Fibroblast of upper back skin (primary cell): Measurements from ENCODE around the gene TSHZ2.

Experiments
- DNase-seq: peaks from one replicate; pipeline ENCODE4 v3.0.0-alpha.2; 2013

The TSHZ2 gene

DNA sequence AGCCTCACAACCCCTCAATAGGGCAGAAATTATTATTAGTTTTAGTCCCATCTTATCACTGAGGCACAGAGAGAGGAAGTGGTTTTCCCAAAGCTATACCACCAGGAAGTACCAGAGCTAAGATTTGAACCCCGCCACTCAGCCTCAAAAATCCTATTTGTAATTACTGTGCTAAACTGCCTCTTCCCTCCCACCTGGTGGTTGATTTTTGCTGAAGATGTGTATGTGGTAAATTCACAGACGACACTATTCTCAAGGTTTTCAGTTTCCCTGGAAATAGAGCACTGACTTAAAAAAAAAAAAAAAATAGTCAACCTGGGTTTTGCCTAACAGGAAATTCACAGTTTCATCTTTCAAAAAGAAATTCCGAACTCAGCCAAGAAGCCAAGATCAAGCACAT is 57.9 kb downstream of the TSHZ2 start:
- DNase-seq = no peak

DNA sequence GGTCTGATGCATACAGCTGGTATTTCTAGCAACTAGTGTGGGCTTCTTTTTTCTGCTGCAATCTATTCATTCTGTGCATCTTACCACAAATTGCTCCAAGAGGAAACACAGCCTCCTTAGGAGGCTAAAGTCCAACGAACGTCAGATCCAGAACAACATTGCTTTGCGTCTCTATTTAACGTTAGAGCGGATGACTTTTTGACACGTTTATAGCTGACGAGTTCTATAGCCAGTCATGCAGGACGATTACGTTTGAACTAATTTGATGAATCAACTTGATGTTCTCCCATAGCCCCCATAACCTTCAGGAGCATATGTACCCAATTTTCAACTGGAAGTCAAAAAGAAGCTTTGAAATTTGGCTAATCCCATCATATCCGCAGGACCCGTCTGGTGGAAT is 59.9 kb downstream of the TSHZ2 start:
- peak; percentile 55 for DNase-seq

DNA sequence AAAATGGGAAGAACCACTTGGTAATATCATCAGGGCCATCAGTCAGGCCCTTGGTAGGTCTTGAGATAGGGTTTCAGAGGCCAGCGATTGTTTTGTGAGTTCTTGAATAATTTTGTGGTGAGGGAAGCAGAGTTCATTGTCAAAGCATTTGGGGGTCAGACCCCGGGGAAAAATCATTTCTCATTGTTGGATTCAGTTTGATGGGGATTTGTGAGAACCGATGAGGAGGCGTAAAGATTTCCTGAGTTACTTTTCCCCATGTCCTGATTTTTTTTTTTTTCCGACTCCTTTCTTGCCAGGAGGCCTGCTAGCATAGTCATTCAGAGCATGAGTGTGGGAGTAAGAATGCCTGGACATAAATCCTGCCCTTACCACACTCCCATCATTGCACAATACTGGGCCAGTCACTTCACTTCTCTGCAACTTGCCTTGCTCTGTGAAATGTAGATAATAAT is 60.3 kb downstream of the TSHZ2 start:
- peak; percentile 94 for DNase-seq

DNA sequence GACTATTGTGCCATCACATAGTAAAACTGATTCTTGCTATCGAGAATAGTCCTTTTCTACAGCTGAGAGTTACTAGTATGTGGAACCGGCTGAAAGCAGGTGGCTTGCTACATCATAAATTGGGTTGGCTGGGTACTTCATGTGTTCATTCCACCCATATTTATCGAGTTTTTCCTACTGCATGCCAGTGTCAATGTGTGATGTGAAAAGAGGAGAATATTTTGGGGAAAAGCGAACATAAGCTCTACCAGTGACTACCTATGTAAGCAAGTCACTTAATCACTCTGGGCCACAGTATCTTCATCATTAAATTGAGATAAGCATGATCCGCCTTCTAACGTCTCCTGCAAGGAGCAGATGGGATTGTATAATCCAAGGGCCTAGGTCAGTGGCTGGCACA is 61.0 kb downstream of the TSHZ2 start:
- DNase-seq = no peak

DNA sequence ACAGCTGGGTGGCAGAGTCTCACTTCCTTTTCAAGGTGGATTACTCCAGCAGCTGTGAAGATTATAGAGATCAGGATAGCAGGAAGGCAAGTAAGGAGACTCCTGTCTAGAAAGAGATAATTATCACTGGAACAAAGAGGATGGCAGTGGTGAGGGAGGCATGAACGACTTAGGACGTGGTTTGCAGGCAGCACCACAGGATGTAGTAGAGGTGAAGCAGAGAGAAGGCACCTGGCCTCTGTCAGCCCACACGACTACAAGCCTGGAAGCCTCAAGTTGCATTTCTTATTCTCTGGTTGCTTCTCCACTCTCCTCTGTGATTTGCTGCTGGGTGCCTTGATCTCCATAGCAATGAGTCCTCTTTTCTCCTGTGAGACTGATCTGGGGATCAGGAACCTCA is 62.7 kb downstream of the TSHZ2 start:
- no peak for DNase-seq

DNA sequence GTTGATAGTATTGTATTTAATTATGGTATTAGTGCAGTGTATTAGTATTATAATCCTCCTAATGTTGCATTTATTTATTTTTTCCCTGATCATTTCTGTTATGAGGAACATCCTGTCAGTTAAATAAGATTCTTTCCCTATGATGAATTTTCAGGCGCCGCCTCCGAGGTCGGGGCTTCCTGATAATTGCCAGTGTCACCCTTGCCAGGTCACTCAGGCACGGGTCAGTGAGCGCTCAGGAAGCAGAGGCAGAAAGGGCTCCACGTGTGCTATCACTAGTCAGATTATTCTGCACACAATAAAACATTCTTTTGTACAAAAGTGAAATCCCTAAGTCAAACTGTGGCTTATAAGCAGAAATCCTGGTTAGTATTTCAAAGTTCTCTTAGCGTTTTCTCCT is 64.8 kb downstream of the TSHZ2 start:
- DNase-seq = no peak

DNA sequence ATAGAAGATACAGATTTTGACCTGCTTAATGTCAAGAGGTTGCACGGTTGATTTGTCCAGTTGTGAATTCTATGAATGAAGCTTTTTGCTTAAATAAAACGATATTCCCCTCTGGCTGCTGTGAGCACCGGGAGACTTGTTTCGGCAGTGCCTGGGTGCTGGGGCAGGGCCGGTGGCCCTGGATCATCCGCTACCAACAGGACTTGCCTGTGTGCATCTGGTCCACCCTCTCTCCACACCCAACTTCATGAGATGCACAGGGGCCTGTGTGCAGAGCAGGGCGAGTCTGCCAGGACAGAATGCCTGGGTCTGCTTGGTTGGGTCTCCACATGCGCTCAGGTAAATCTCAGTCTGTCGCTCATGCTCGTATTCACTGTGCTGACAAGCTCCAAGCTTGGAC is 65.5 kb downstream of the TSHZ2 start:
- DNase-seq = no peak

DNA sequence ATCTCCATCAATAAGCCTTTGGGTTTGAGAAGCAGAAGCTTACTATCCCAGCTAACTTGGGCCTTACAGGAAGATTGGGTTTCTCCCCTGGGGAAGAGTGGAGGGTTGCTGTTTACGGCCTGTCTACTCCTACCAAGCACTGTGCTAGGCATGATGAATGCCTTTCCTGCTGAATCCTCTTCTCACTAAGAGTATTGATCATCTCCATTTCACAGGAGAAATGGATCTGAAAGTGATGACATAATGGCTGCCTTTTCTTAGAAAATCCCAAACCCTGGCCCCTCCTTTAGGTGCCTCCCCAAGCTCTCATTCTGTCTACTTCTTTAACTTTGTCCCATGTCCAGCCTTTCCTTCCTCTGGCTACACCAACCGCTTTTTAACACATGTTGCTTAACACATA is 66.1 kb downstream of the TSHZ2 start:
- no peak for DNase-seq

DNA sequence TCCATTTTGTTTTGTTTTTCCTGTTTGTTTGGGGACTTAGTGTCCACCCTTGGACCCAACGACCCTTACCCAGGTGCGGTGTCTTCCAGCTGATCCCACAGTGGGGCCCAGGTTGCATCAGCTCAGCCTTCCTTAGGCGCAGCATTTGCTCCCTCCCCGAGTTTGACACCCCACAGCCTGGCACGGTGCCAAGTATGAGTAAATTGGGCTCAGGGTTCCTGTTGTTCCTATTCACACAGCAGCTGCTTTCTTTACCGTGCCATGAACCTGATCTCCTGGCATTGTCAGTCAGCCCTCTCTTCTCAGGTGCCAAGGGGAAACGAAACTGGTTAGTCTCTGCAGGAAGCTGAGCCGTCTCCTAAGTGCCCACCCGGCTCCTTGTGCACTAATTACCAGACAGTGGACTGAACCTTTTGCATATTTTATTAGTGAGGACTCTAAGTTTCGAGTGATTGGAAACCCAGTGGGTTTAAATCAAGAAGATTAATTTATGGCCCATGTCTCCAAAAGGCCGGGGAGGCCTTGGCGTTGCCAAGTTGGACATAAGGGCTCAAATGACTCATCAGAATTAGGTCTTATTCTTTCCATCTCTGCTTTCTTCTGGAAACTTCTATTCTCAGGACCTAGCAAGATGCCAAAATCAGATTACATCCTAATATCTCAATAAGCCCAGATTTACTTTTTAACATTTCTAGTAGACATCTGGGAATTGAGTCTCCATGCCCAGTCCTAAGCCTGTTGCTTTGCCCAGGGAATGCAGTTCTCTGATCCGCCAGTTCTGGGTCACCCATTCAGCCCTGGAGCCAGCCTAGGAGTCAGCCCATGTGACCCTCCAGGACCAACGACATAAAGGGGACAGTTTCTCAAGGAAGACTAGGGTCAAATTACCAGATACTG is 68.8 kb downstream of the TSHZ2 start:
- DNase-seq = peak; percentile 43

DNA sequence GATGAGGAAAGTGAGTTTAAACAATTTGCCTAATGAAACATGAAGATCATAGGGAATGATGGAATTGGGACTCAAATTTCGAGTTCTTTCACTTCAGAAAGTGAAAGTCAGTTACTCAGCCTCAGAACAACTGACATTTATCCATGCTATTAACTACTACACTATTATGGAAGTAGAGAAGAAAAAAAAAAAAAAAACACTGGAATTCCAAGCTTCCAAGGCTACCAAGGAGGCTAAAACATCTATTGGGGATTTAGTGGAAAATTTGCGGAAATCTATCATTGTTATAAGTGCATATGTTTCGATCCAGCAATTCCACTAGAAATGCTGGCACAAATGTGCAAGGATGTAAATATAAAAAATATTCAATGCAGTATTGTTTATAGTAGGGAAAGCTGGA is 70.4 kb downstream of the TSHZ2 start:
- no peak for DNase-seq

DNA sequence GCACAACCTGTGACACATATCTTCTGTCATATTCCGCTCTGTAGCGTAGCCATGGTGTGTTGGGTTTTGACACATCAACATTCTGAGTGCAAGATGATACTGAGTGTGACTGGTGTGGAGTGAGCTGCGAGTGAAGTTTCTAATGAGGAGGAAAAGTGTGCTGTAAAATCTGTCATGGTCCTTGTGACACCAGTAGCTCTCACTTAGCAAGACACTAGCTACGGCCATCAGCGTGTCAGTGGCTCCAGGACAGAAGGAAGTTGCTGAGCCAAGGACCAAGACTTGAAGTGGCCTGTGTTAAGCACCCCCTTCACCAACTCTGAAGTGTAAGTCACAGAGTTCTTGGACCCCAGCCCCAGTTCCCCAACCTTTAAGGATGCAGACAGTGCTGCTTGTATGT is 72.1 kb downstream of the TSHZ2 start:
- no peak for DNase-seq

DNA sequence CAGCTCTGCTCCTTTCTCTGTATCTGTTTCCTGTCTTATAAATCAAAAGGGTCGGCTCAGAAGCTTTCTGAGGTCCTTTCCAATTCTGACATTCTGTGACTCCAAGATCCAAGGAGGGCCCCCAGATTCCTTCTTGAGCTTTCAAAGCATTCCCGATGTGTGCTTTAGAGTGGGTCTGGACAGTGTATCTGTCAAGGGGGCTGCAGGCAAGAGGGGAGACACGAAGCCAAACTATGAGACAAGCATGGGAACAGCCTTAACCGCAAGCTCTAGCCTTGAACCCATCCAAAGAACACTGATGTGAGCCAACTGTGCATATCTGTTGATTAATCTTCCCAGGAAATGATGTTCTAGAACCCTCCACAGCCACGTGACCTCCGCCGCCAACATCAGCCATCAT is 73.8 kb downstream of the TSHZ2 start:
- DNase-seq = no peak

DNA sequence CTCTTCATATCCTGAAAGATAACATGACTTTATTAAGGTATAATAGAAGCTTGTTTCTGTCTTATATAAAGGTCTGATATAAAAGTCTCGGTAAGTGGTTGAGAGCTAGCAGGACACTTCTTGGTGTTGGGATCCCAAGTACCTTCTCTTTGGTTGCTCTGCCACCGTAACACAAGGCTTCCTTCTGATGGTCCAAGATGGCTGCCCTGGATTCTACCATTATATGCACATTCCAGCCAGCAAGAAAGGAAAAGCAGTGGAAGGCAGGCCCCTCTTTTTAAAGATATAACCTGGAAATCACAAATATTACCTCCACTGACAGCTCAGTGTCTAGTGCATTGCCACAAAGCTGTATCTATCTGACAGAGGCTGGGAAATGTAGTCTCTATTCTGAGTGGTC is 75.0 kb downstream of the TSHZ2 start:
- DNase-seq = no peak

DNA sequence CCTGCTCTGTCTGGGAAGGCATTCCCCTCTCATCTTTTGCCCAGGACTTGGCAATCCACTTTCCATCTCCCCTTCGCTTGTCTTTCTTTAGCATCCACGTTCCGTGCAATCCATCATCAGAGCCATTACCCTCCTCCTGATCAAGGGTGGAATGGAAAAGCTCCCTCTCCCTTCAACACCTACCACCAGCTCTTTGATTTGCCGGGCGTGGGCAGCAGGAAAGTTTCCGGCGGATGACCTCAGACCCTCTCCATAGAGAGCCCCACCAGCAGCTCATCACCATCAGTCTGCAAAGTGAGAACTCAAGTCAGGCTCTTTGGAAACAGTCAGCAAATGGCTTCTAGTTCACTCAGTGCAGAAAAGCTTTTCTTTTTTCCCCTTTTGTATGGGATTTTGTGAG is 76.2 kb downstream of the TSHZ2 start:
- peak; percentile 23 for DNase-seq

DNA sequence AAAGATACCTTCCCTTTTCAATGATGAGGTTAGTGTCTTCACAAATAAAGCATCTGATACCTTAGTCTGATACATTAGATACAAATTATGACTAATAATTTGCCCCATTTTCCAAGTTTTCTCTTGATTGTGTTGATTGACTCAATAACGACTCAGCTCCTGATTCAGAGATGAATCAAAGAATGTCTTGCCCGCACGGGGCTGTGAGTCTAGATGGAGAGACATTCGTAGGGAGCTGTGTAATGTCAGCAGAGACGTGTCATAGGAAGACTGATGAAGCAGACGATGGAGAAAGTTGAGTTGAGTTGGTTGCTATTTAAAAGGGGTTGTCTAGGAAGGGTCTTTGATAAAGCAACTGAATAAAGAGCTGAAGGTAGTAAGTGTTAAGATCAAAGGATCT is 78.2 kb downstream of the TSHZ2 start:
- no peak for DNase-seq

DNA sequence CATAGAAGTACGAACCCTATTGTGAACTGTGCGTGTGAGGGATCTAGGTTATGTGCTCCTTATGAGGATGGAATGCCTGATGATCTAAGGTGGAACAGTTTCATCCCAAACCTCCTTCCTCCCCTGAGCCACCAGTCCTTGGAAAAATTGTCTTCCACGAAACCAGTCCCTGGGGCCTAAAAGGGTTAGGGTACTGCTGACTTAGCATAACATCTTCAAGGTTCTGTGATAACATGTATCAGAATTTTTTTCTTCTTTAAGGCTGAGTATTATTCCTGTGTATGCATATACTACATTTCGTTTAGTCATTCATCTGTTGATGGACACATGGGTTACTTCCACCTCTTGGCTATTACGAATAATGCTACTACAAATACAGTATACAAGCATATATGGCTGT is 80.2 kb downstream of the TSHZ2 start:
- DNase-seq = no peak

DNA sequence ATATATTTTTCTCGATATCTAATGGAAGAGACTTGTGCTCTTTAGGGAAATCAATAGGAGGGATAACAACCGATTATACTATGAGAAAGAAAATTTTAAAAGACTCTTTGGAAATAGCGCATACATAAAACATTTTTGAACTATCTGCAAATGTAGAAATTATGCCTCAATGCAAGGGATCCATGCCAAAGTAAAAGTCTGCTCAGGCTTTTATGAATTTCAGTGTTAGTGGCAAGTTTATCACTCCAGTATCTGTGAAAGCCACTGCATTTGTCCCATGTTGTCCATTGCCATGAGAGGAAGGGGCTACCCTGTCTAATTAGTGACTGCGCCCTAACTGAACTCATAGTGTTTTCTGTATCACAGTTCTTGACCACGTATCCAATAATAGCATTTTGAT is 81.4 kb downstream of the TSHZ2 start:
- DNase-seq = no peak

DNA sequence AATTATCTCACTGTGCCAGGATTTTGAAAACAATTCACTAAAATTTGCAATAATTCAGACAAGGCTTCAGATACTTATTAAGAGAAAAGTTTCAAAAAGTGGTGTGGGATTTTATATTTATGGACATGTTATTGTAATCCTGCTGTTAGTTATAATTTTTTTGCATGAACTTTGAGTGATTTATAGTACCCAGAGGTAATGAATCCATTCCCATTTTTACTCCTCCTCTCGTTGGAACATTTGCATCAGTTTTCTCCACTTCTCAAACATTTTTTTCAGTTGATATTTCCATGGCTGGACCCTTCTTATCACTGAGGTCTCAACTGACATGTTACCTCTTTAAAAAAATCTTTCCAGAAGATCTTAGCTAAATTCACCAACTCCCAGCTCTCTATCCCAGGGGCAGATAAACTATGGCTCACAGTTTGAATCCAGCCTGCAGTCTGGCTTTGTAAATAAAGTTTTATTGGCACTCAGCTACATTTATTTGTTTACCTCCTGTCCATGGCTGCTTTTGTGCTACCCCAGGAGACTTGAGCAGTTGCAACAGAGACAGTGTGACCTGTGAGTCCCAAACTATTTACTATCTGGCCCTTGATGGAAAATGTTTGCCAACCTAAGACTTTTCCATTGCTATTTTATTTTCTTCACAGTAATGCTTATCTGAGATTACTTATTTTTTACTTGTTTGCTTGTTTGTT is 83.4 kb downstream of the TSHZ2 start:
- DNase-seq = no peak

DNA sequence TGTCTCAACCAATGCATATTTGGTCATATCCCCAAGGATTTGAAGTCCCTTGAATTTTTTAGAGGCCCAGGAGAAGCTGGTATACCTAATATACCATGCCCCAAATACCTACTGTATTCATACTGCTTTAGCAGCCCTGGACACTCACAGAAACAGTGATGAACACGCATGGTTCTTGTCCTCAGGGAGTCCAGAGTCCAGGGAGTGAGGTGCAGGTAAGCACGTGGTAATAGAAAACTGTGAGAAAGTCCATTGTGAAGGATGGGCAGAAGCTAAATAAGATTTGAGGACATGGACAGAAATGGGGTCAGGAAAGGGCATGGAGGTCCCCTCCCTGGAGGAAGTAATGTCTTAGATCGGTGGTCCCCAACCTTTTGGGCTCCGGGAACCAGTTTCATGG is 85.4 kb downstream of the TSHZ2 start:
- no peak for DNase-seq

DNA sequence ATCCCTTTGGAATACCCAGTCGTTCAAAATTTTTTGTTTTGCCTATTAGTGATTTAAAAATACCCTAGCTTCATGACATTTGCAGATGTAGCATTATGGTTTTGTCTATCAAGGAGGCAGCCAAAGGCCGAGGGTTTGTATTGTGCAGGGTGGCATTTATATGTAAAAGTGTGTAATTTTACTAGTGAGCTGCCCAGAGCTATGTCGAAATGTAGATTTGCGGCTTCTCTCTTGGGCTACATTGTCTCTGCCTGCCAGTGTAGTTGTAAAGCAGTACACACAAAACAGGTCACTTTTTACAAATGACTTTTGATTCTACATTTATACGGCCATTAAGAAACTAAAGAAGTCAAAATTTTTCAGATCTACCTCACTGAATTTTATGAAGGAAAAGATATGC is 87.7 kb downstream of the TSHZ2 start:
- DNase-seq = no peak

DNA sequence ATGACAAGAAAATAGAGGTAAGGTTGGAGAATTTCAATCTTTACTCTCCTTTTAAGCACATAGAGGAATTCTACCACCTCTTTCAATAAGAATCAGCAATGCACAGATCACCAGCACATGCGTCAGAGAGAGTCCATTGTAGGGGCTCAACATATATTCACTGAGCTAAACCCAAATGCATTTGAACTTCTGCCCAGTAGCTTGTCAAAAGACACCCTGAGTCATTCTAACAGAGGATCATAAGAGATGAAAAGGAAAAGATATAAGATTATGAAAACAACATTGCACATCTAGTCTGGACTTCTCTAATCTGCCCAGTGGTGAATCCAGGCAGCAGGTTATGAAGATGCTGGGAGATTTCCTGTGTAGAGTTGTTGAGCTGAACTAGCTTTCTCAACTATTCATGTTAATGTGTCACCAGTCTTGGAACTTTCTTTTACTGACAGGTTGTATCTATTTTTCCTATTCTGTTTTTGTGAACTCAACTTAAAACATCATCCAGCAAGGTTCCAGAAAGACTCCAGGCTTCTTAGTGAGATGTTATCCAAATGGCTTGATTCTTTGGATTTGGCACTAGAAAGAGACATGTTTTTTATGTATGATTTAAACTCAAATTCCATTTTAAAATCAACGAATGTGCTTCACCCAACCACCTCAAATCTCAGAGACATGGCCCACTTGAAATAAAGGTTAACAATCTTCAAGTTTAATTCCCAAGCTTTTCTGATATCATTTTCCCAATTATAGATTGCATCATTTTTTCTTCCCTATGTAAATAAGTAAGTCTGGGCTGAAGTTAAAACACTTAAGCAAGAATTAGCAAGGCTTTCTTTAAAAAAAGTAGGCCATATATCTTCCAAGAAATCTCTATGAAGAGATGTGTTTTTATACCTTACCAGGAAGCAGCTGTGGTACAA is 89.3 kb downstream of the TSHZ2 start:
- DNase-seq = peak; percentile 50

DNA sequence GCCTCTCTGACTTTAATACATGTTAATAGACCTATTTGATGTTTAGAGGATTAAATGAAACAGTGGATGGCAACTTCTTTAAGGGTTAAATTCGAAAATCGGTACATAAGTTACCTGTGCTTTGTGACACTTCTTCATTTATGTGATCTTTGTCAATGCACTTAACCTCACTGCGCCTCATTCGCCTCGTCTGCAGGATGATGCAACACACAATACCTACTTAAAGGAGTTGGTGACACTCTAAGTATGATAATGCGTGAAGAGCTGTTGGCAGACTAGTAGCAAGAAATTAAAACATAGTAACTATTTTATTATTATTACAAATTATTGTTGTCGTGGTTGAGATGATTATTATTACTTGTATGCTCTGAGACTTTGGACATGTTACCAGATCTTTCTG is 92.8 kb downstream of the TSHZ2 start:
- no peak for DNase-seq

DNA sequence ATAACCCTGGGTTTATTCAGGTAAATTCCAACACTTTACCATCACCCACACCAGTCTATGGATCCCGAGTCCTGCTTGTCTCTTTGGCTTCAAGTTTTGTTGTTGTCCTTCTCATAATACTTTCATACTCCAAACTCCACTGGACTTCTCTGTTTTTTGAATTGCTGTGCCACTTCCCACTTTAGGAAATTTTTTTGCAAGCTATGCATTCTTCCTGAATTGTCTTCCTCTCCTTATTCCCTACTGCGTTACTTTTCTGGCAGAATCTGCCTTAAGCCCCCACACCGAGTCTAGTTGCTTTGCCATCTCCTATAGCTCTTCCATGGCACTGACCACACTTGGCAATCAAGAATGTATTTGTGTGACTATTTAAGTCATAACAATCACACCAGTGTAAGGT is 96.1 kb downstream of the TSHZ2 start:
- DNase-seq = no peak
